8988T (cell line): ENCODE data around the gene PRKD2.
"Not testable (repeated sequence)": the region's sequence is repeated elsewhere in the genome, so short reads cannot be mapped to it uniquely, and the experiment has no call there.

Source experiments
- DNase-seq: peaks from one replicate; pipeline ENCODE4 v3.0.0; 2011

The PRKD2 gene

DNA sequence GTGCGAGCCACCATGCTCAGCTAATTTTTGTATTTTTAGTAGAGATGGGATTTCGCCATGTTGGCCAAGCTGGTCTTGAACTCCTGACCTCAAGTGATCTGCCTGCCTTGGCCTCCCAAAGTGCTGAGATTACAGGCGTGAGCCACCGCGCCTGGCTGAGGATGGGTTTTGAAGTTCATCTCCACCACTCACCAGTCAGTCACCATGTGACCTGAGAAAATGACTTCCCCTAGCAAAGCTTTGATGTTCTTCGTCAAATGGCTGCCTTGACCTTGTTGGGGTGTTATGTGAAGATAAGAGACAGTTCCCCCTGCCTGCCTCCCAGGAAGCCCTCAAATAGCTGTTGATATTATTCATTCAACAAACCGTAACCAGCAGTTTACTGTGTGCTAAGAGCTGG, 87.9 kb downstream of the PRKD2 start:
- not testable (repeated sequence) for DNase-seq

- DNase-seq, result no peak
These were observed 90.5 kb downstream of the PRKD2 start for GRCh38 chr19:46626446-46626845.

DNA sequence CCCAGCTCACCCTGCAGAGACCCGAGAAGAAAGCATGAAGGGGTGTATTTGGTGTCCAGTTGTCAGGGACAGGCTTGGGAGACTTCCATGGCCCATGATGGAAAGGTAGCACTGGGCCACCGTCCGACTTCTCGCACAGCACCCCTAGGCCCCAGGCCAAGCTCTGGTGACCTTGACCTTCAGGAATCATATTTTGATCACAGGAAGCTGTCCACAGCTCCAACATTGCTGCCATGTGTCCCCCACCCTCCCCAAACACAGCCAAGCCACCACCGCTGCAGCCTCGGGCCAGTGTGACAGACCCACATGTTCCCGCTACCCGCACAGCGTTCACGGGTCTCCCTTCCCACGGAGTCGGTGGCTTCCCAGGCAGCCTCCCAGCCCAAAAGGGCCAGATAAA, 91.2 kb downstream of the PRKD2 start:
- no peak for DNase-seq

- DNase-seq, result peak; percentile 64
These were observed 91.8 kb downstream of the PRKD2 start, which contains the start of gene PTGIR for GRCh38 chr19:46624958-46625661. TSS of gene PTGIR (minus strand) at chr19:46625089. CDS start at chr19:46624225, 864 bp downstream.
